GM12878 (cell line): Measurements from ENCODE around the gene CACNA2D2. TPM values are rescaled to one million over a fixed set of nuclear protein-coding genes. Genes with fewer than 3 reads are reported as not detected.

Experiments
- ATAC-seq: fragments of 200-7000 bp; cut with Tn5 transposase; 3 replicates; pipeline ENCODE4 v1.9.1; 2020; ENCODE audit warnings: mild to moderate bottlenecking, moderate library complexity
- BruUV-seq: library from RNA; stranded (reverse); fragments of 400-500 nt; replicated peaks from 2 replicates; lab custom pipeline; 2021; lab: Mats Ljungman, UMichigan
- CTCF ChIA-PET: fragments of 300-600 bp; sonication (Branson Sonifier 250); formaldehyde crosslinking; extraction: SDS; loops from one replicate; lab custom pipeline; 2021; ENCODE audit warnings: inconsistent platforms; lab: Yijun Ruan, JAX
- POLR2A ChIA-PET: fragments of 350-600 bp; formaldehyde crosslinking; extraction: SDS; loops from one replicate; lab custom pipeline; 2021; ENCODE audit warnings: inconsistent platforms; lab: Charles Lee
- RAD21 ChIA-PET: fragments of 300-600 bp; sonication (Branson Sonifier 250); formaldehyde crosslinking; loops from one replicate; lab custom pipeline; 2023; ENCODE audit warnings: antibody characterized with exemption; ENCODE audit not compliant: unreplicated experiment; lab: Charles Lee
- SMC1A ChIA-PET: fragments of 300-600 bp; sonication (Branson Sonifier 250); formaldehyde crosslinking; loops from one replicate; lab custom pipeline; 2023; ENCODE audit not compliant: unreplicated experiment, uncharacterized antibody; lab: Charles Lee
- DNase-seq: peaks from one replicate; pipeline ENCODE4 v3.0.0-alpha.2; 2011; ENCODE audit warnings: low read depth, low spot score
- FAIRE-seq: peaks from 3 replicates; lab custom pipeline; 2011; peaks lifted over from hg19 to GRCh38; lab: Jason Lieb, UNC
- H2AFZ ChIP-seq: 2 replicates; pipeline ENCODE4 v1.6.0; 2011; ENCODE audit warnings: low read depth, low read length, control low read depth; ENCODE audit not compliant: control insufficient read depth
- H3K27ac ChIP-seq: 2 replicates; pipeline ENCODE4 v1.5.1; 2011; ENCODE audit warnings: control low read depth; ENCODE audit not compliant: control insufficient read depth, insufficient read depth
- H3K27me3 ChIP-seq, 2 experiments: replicated peaks in 1 of 2; 2 replicates each; pipeline versions ENCODE4 v1.6.0 to v1.6.1; 2011; ENCODE audit warnings: low read length in 1 of 2; ENCODE audit not compliant: control insufficient read depth in 2 of 2, insufficient read depth in 2 of 2
- H3K36me3 ChIP-seq, 2 experiments: 2 replicates each; pipeline ENCODE4 v1.5.1; 2011; ENCODE audit warnings: low read length in 1 of 2; ENCODE audit not compliant: control insufficient read depth in 2 of 2, insufficient read depth in 2 of 2
- H3K4me1 ChIP-seq: 2 replicates; pipeline ENCODE4 v1.6.1; 2011; ENCODE audit warnings: mild to moderate bottlenecking, low read length, moderate library complexity, mixed read lengths; ENCODE audit not compliant: control insufficient read depth, insufficient read depth
- H3K4me2 ChIP-seq: 2 replicates; pipeline ENCODE4 v1.6.0; 2011; ENCODE audit warnings: control low read depth; ENCODE audit not compliant: control insufficient read depth, insufficient read depth
- H3K4me3 ChIP-seq: fragments of 200-600 bp; sonication (generic); 2 replicates; pipeline ENCODE4 v1.5.1; 2016
- H3K79me2 ChIP-seq: 2 replicates; pipeline ENCODE4 v1.6.0; 2011; ENCODE audit warnings: low read length; ENCODE audit not compliant: control insufficient read depth, insufficient read depth
- H3K9ac ChIP-seq: 2 replicates; pipeline ENCODE4 v1.8.0; 2011; ENCODE audit warnings: low read length, control low read depth, mixed read lengths; ENCODE audit not compliant: control insufficient read depth, insufficient read depth
- H3K9me3 ChIP-seq: replicated peaks from 3 replicates; pipeline ENCODE4 v1.5.1; 2011; ENCODE audit warnings: mild to moderate bottlenecking, low read length; ENCODE audit not compliant: control insufficient read depth, insufficient read depth
- H4K20me1 ChIP-seq: 2 replicates; pipeline ENCODE4 v1.6.0; 2011; ENCODE audit not compliant: control insufficient read depth, insufficient read depth
- BHLHE40 ChIP-seq, 2 experiments: fragments of 450-650 bp in 1 of 2; IDR thresholded peaks; 2 replicates each; pipeline ENCODE4 v1.6.1; 2011 to 2017; ENCODE audit warnings: low read depth in 2 of 2, borderline replicate concordance in 1 of 2, improper control_type of control experiment in 1 of 2, low read length in 1 of 2, mild to moderate bottlenecking in 1 of 2
- BMI1 ChIP-seq: fragments of 450-650 bp; IDR thresholded peaks from 2 replicates; pipeline ENCODE4 v1.6.1; 2016; ENCODE audit warnings: mild to moderate bottlenecking, moderate library complexity, borderline replicate concordance
- EED ChIP-seq: sonication (generic); IDR thresholded peaks from 2 replicates; pipeline ENCODE4 v1.6.1; 2016; ENCODE audit warnings: antibody characterized with exemption, low read depth
- MYC ChIP-seq: IDR thresholded peaks from 2 replicates; pipeline ENCODE4 v1.6.1; 2011; ENCODE audit warnings: mild to moderate bottlenecking, low read length, moderate library complexity, inconsistent platforms; ENCODE audit not compliant: insufficient read depth, insufficient replicate concordance, insufficient read length, severe bottlenecking
- ZSCAN29 ChIP-seq: fragments of 450-650 bp; IDR thresholded peaks from 2 replicates; pipeline ENCODE4 v1.6.1; 2017; ENCODE audit warnings: mild to moderate bottlenecking, moderate library complexity
- WGBS: methylation state at CpG from one replicate; pipeline ENCODE4 v1.1.6; 2016; ENCODE audit warnings: low lambda C conversion rate; ENCODE audit not compliant: insufficient replicate concordance, insufficient coverage; ENCODE audit errors: missing lambda C conversion rate; 5-methylcytosine and 5-hydroxymethylcytosine counted together
- in situ Hi-C: fragments of 300-500 bp; cut with MboI; formaldehyde crosslinking; loops from 9 replicates; pipeline ENCODE4 v1.14.3; 2018; ENCODE audit warnings: mixed read lengths
- intact Hi-C: fragments of 100-400 bp; cut with micrococcal nuclease; formaldehyde crosslinking; loops from one replicate; pipeline ENCODE4 v1.14.2; 2022; ENCODE audit not compliant: unreplicated experiment
- polyA plus RNA-seq, 11 experiments: library from polyadenylated mRNA; depleted of rRNA in 4 of 11; unstranded in 6 of 11; stranded (reverse) in 5 of 11; fragments of >200 nt; fragmentation: Nextera tagmentation in 4 of 11; fragmentation: Illumina TruSeq in 1 of 11; extraction: Ambion mirVana in 4 of 11; extraction: Trizol in 1 of 11; gene quantifications; 1 replicate in 1 of 11; 2 replicates in 10 of 11; pipeline versions ENCODE4 v1.2.1 to v1.2.3, GENCODE V29; 2011 to 2016; ENCODE audit warnings: inconsistent platforms in 2 of 11, missing spikeins in 2 of 11, low read depth in 1 of 11
- total RNA-seq, 4 experiments: library from RNA; depleted of rRNA in 3 of 4; stranded (reverse); fragments of >200 nt in 3 of 4; fragmentation: Illumina TruSeq in 1 of 4; extraction: Trizol in 1 of 4; gene quantifications; 2 replicates each; pipeline versions ENCODE4 v1.2.1 to v1.2.3, GENCODE V29; 2013 to 2021
- TF ChIP-seq, protein P1 (sequence below): IDR thresholded peaks from 2 replicates; pipeline ENCODE4 v1.6.1; 2012; ENCODE audit warnings: low read depth, low read length, improper control_type of control experiment
- TF ChIP-seq, protein P2 (sequence below): fragments of 450-650 bp; formaldehyde crosslinking; IDR thresholded peaks from 2 replicates; pipeline ENCODE4 v1.4.0; 2022; ENCODE audit warnings: mild to moderate bottlenecking, moderate library complexity
- TF ChIP-seq, protein P3 (sequence below): IDR thresholded peaks from 2 replicates; pipeline ENCODE4 v1.6.1; 2011; ENCODE audit warnings: low read depth, low read length, improper control_type of control experiment, borderline replicate concordance

Gene CACNA2D2
- total and polyA plus RNA-seq, 10 of the 15 experiments (the other 5 are each of a cell fraction or from before 2014, with no cell fraction given): 0.03 to 0.07 TPM; not detected in 8

DNA sequence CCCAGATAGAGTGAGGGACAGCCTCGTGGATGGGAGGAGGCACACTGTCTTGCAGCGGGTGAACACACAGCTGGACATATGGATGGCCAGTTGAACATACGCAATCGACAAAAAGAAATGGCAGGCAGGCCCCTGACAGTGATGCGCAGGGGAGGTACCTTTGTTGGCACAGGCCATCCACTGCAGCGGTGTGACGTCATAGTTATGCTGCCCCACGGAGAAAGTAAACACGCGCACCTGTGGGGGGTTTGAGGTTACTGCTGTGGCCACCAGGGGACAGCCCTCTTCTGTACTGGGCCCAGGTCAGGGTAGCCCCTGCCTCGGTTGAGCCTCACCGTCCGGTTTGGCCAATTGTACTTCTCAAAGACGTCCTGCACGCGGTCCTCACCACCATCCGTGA is 124.7 kb downstream of the CACNA2D2 start:
- Histone ChIP-seq H3K9me3 (no peaks in the 10 kb centered on the region), H3K36me3 (no peaks in the 10 kb centered on the region), H4K20me1 (no peaks in the 10 kb centered on the region), H3K4me1 (no peaks in the 10 kb centered on the region), H2AFZ (no peak overlapping the region), H3K27ac (no peak overlapping the region), H3K27me3 (no peaks in the 10 kb centered on the region), H3K4me3 (no peak overlapping the region)
- intact Hi-C loops (no loop called here), in situ Hi-C loops (no loop called here)
- ChIA-PET POLR2A (no interaction called here), RAD21 (no interaction called here)
- no peak for DNase-seq
- WGBS: 77% methylated on average over 17 of the region's 17 CpGs
- no peak for ATAC-seq
- no peak for FAIRE-seq
- TF ChIP-seq, protein P1, sequence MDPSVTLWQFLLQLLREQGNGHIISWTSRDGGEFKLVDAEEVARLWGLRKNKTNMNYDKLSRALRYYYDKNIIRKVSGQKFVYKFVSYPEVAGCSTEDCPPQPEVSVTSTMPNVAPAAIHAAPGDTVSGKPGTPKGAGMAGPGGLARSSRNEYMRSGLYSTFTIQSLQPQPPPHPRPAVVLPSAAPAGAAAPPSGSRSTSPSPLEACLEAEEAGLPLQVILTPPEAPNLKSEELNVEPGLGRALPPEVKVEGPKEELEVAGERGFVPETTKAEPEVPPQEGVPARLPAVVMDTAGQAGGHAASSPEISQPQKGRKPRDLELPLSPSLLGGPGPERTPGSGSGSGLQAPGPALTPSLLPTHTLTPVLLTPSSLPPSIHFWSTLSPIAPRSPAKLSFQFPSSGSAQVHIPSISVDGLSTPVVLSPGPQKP: no peak
- TF ChIP-seq, all 136 proteins: peak for 0
- Histone ChIP-seq H3K79me2 (no peaks in the 10 kb centered on the region), H3K4me2 (no peak overlapping the region), H3K9ac (no peak overlapping the region)
- no TSS peak for BruUV-seq
- ChIA-PET SMC1A (no interaction called here), CTCF (no interaction called here)

DNA sequence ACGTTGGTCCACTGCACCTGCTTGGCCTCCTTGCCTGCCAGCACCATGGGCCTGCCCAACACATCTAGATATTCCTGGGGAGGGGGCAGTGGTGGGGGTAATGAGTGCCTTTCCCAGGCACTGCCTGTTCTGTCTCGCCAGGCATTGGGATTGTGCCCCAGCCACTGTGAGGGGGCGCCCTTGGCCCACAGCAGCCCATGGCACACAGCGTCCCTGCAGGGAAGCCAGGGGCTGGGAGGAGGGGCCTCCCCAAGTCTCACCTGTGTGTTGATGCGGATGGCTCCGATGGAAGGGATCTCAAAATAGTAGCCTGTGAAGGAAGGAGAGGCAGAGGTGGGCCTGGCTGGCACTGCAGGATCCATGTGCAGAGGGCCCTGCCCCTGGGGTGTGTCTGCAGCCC is 125.4 kb downstream of the CACNA2D2 start:
- no peaks in the 10 kb centered on the region for H3K9me3 ChIP-seq
- no peaks in the 10 kb centered on the region for H3K4me1 ChIP-seq
- no peaks in the 10 kb centered on the region for H4K20me1 ChIP-seq
- H3K4me2 ChIP-seq: no peak overlapping the region
- ATAC-seq (no peak), DNase-seq (no peak), FAIRE-seq (no peak)
- ChIA-PET CTCF (no interaction called here), SMC1A (no interaction called here), POLR2A (no interaction called here), RAD21 (no interaction called here)
- 29% methylated on average over 6 of the region's 6 CpGs for WGBS
- H3K27me3 ChIP-seq: no peaks in the 10 kb centered on the region
- no peaks in the 10 kb centered on the region for H3K79me2 ChIP-seq
- H2AFZ ChIP-seq: no peak overlapping the region
- no peaks in the 10 kb centered on the region for H3K36me3 ChIP-seq
- H3K9ac ChIP-seq: no peak overlapping the region
- intact Hi-C loops (no loop called here), in situ Hi-C loops (no loop called here)
- no TSS peak for BruUV-seq
- no peak overlapping the region for H3K4me3 ChIP-seq
- H3K27ac ChIP-seq: no peak overlapping the region
- no peak for TF ChIP-seq MYC
- TF ChIP-seq, protein P2, sequence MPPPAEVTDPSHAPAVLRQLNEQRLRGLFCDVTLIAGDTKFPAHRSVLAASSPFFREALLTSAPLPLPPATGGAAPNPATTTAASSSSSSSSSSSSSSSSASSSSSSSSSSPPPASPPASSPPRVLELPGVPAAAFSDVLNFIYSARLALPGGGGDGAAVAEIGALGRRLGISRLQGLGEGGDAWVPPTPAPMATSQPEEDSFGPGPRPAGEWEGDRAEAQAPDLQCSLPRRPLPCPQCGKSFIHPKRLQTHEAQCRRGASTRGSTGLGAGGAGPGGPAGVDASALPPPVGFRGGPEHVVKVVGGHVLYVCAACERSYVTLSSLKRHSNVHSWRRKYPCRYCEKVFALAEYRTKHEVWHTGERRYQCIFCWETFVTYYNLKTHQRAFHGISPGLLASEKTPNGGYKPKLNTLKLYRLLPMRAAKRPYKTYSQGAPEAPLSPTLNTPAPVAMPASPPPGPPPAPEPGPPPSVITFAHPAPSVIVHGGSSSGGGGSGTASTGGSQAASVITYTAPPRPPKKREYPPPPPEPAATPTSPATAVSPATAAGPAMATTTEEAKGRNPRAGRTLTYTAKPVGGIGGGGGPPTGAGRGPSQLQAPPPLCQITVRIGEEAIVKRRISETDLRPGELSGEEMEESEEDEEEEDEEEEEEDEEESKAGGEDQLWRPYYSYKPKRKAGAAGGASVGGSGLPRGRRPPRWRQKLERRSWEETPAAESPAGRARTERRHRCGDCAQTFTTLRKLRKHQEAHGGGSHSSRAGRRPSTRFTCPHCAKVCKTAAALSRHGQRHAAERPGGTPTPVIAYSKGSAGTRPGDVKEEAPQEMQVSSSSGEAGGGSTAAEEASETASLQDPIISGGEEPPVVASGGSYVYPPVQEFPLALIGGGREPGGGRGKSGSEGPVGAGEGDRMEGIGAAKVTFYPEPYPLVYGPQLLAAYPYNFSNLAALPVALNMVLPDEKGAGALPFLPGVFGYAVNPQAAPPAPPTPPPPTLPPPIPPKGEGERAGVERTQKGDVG (CRISPR knock-in tag): no peak
- TF ChIP-seq BMI1: no peak
- TF ChIP-seq, protein P3, sequence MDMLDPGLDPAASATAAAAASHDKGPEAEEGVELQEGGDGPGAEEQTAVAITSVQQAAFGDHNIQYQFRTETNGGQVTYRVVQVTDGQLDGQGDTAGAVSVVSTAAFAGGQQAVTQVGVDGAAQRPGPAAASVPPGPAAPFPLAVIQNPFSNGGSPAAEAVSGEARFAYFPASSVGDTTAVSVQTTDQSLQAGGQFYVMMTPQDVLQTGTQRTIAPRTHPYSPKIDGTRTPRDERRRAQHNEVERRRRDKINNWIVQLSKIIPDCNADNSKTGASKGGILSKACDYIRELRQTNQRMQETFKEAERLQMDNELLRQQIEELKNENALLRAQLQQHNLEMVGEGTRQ: no peak
- no peak for TF ChIP-seq EED
- no peak for TF ChIP-seq BHLHE40 (IDR thresholded peaks at IDR 0.05; ENCODE audit: borderline replicate concordance in 1 of 2, low read depth in 2 of 2, low read length in 1 of 2)
- TF ChIP-seq ZSCAN29: no peak
